GM12801 (cell line): ENCODE data around the gene SHC3.

ENCODE experiments used
- CTCF ChIP-seq: IDR thresholded peaks from one replicate; pipeline ENCODE4 v1.5.1; 2011; ENCODE audit warnings: control low read depth; ENCODE audit not compliant: insufficient read length; ENCODE audit errors: extremely low read depth

SHC3 gene

DNA sequence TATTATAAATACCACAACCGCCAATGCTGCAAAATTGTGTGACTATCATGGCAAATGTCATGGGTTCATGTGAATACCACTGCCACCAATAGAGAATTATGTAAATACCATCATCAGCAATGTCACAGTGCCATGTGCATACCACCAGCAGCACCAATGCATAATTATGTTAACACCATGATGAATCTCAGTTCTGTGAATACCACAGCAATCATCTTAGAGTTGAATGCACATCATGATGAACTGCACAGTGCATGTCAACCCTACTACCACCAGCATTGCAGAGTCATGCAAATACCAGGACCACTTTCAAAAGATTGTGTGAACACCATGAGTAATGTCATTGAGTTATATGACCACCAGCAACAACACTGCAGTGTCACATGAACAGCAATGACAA is 63.2 kb downstream of the SHC3 start:
- TF ChIP-seq CTCF = no peak

DNA sequence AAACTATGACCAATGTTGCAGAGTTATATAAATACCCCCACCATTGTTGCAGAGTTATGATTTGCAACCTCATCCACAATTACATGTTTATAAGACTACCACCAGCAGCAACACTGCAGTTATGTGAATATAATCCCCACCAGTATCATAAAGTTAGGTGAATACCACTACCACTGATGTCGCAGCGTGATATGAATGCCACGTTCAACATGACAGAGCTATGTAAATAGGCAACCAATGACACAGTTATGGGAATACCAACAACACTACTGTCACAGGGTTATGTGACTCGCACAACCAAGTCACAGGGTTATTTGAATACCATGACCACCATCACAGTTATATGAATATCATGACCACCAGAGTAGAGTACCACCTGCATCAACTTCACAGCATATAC is 63.9 kb downstream of the SHC3 start:
- no peak for TF ChIP-seq CTCF

GRCh38 chr9:89113851-89114250 is 64.8 kb downstream of the SHC3 start:
- no peak for TF ChIP-seq CTCF

DNA sequence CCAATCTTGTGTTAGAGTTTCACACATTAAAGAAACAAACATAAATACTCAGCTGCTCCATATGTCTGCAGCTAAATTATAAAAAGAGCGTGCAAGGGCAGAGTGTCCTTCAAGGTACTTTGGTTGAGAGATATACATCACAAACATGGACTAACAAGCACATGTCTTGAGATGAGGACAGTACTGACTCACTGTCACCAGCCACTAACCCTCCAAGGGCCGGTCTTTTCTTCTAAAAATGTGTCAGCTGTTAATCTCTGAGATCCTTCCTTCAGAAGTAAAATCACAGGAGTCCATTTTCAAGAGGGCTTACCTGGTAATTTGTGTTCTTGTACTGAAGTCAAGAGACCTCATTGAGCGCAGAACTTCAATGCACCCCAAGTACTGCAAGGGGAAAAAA is 66.4 kb downstream of the SHC3 start:
- no peak for TF ChIP-seq CTCF

GRCh38 chr9:89109666-89110065 is 69.0 kb downstream of the SHC3 start:
- no peak for TF ChIP-seq CTCF

DNA sequence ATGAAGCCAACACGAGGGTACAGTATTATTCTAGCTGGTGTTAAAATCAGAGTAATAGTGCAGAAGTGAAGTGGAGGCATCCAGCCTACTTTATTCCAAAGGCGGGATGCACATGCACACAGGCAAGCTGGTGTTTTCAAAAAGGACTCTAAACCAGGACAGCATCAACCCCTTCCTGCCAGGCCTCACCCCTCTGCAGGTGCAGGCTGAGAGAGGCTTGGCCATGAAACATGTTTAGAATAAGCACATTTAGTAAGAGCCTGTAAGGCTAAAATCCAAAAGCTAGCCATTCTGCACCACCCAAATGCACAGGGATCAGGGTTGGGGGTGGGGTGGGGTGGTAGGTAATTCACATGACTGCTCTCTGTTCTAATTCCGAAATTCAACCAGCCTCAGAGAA is 71.2 kb downstream of the SHC3 start:
- TF ChIP-seq CTCF = no peak

DNA sequence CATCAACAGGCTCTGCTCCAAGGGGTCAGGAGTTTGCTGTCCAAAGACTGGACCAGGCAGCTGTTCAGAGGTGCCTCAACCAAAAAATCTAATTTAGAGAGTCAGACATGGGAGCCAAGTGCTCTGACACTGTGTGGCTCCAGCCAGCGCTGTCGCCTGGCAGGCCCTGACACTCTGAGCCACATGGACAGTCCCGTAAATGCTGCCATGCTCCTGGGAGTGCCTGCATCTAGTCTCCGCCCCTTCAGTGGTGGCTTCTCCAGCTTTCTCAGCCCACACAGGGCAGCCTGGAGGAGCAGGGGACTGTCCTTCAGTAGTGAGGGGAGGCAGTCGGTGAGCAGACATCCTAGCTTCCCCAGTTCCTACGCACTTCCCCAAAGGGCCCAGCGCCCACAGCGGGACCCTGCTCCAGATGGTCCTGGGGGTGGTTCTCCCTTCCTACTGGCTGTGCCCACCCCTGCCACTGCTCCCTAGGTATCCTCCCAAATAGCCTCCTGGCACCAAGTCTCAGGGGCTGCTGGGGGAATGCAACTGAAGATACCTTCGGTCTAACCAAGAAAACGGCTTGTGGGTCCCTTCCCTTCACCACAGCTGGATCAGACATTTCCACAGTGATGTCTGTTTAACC is 72.3 kb downstream of the SHC3 start:
- no peak for TF ChIP-seq CTCF
